Activated B cell treated with CpG ODN at 0.5 μM for 24 hours (primary cell): Measurements from ENCODE around the gene ANKRD30A. TPM values are rescaled to one million over a fixed set of nuclear protein-coding genes. Genes with fewer than 3 reads are reported as not detected.
"Not testable (repeated sequence)": the region's sequence is repeated elsewhere in the genome, so short reads cannot be mapped to it uniquely, and the experiment has no call there.

Experiments used
- ATAC-seq: fragments of 200-7000 bp; cut with Tn5 transposase; one replicate; pipeline ENCODE4 v1.10.0; 2021; ENCODE audit warnings: low read depth, mild to moderate bottlenecking, moderate library complexity
- CTCF ChIA-PET: fragments of 350-600 bp; sonication (Branson Sonifier 250); formaldehyde crosslinking; loops from one replicate; lab custom pipeline; 2021; ENCODE audit warnings: antibody characterized with exemption; lab: Charles Lee
- POLR2A ChIA-PET: fragments of 350-600 bp; sonication (Branson Sonifier 250); formaldehyde crosslinking; loops from one replicate; lab custom pipeline; 2021; ENCODE audit warnings: antibody characterized with exemption; lab: Charles Lee
- DNase-seq: peaks from one replicate; pipeline ENCODE4 v3.0.0; 2022
- H3K27ac Mint-ChIP-seq: one replicate; pipeline ENCODE4 v1.8.0; 2020; ENCODE audit warnings: mixed read lengths
- H3K27me3 Mint-ChIP-seq: one replicate; pipeline ENCODE4 v1.8.0; 2021; ENCODE audit warnings: mixed read lengths
- H3K36me3 Mint-ChIP-seq: one replicate; pipeline ENCODE4 v1.8.0; 2021; ENCODE audit warnings: low read depth, mixed read lengths
- H3K4me1 Mint-ChIP-seq: one replicate; pipeline ENCODE4 v1.8.0; 2021; ENCODE audit warnings: mixed read lengths
- H3K4me3 Mint-ChIP-seq: one replicate; pipeline ENCODE4 v1.8.0; 2020; ENCODE audit warnings: mild to moderate bottlenecking, mixed read lengths
- H3K9me3 Mint-ChIP-seq: one replicate; pipeline ENCODE4 v1.8.0; 2020; ENCODE audit warnings: mixed read lengths
- CTCF ChIP-seq: fragments of 200-600 bp; IDR thresholded peaks from one replicate; pipeline ENCODE4 v1.8.0; 2022; ENCODE audit warnings: antibody characterized with exemption, mild to moderate bottlenecking
- intact Hi-C: fragments of 100-400 bp; cut with micrococcal nuclease; formaldehyde crosslinking; loops from one replicate; pipeline ENCODE4 v1.15.1; 2024
- total RNA-seq: library from RNA; stranded (reverse); gene quantifications from 2 replicates; pipeline ENCODE4 v1.2.3, GENCODE V29; 2022

The ANKRD30A gene
- total RNA-seq, 1 donor from 2014 or later: not detected

GRCh38 chr10:37379991-37380390 is 254.6 kb downstream of the ANKRD30A start:
- no peak for TF ChIP-seq CTCF
- intact Hi-C loops: no loop called here
- Mint-ChIP-seq H3K4me3 (no peak overlapping the region), H3K27ac (no peak overlapping the region), H3K9me3 (peaks cover 10% of the 10 kb centered on the region), H3K36me3 (no peaks in the 10 kb centered on the region), H3K27me3 (no peaks in the 10 kb centered on the region), H3K4me1 (no peaks in the 10 kb centered on the region)
- POLR2A ChIA-PET: no interaction called here
- CTCF ChIA-PET: no interaction called here
- DNase-seq (no peak), ATAC-seq (no peak)

GRCh38 chr10:37381271-37381670 is 255.9 kb downstream of the ANKRD30A start:
- POLR2A ChIA-PET: no interaction called here
- intact Hi-C loops: no loop called here
- H3K4me1 Mint-ChIP-seq: no peaks in the 10 kb centered on the region
- no peak for ATAC-seq
- H3K36me3 Mint-ChIP-seq: no peaks in the 10 kb centered on the region
- no peaks in the 10 kb centered on the region for H3K27me3 Mint-ChIP-seq
- no peak for DNase-seq
- TF ChIP-seq CTCF: no peak
- H3K27ac Mint-ChIP-seq: no peak overlapping the region
- peaks cover 11% of the 10 kb centered on the region for H3K9me3 Mint-ChIP-seq
- H3K4me3 Mint-ChIP-seq: no peak overlapping the region
- CTCF ChIA-PET: no interaction called here

GRCh38 chr10:37384923-37385322 is 259.5 kb downstream of the ANKRD30A start:
- H3K4me1 Mint-ChIP-seq: no peaks in the 10 kb centered on the region
- DNase-seq (no peak), ATAC-seq (no peak)
- intact Hi-C loops: no loop called here
- ChIA-PET CTCF (no interaction called here), POLR2A (no interaction called here)
- no peak overlapping the region for H3K4me3 Mint-ChIP-seq
- H3K27ac Mint-ChIP-seq: no peak overlapping the region
- H3K9me3 Mint-ChIP-seq: peaks cover 13% of the 10 kb centered on the region
- no peaks in the 10 kb centered on the region for H3K27me3 Mint-ChIP-seq
- H3K36me3 Mint-ChIP-seq: no peaks in the 10 kb centered on the region
- TF ChIP-seq CTCF: no peak

- Mint-ChIP-seq H3K36me3 (no peaks in the 10 kb centered on the region), H3K4me3 (no peak overlapping the region), H3K27ac (no peak overlapping the region), H3K27me3 (no peaks in the 10 kb centered on the region), H3K4me1 (no peaks in the 10 kb centered on the region), H3K9me3 (peaks cover 6% of the 10 kb centered on the region)
- intact Hi-C loops: no loop called here
- ATAC-seq (no peak), DNase-seq (no peak)
- CTCF ChIA-PET: no interaction called here
- TF ChIP-seq CTCF: no peak
- POLR2A ChIA-PET: no interaction called here
These were observed 265.5 kb downstream of the ANKRD30A start for GRCh38 chr10:37390926-37391325.

- H3K27me3 Mint-ChIP-seq, POLR2A ChIA-PET, H3K36me3 Mint-ChIP-seq, H3K4me3 Mint-ChIP-seq, DNase-seq, H3K27ac Mint-ChIP-seq, intact Hi-C loops, CTCF ChIA-PET, ATAC-seq, H3K9me3 Mint-ChIP-seq, H3K4me1 Mint-ChIP-seq: not testable (repeated sequence)
These were observed 275.4 kb downstream of the ANKRD30A start for GRCh38 chr10:37400774-37401173.

- no peak overlapping the region for H3K27ac Mint-ChIP-seq
- DNase-seq: no peak
- ATAC-seq: no peak
- no peaks in the 10 kb centered on the region for H3K36me3 Mint-ChIP-seq
- no peaks in the 10 kb centered on the region for H3K4me1 Mint-ChIP-seq
- TF ChIP-seq CTCF: no peak
- H3K9me3 Mint-ChIP-seq: peaks cover 5% of the 10 kb centered on the region
- POLR2A ChIA-PET: no interaction called here
- no peak overlapping the region for H3K4me3 Mint-ChIP-seq
- intact Hi-C loops: no loop called here
- CTCF ChIA-PET: no interaction called here
- H3K27me3 Mint-ChIP-seq: no peaks in the 10 kb centered on the region
These were observed 275.8 kb downstream of the ANKRD30A start for GRCh38 chr10:37401225-37401624.
